ENCODE results near the gene NUTM2B.
A peak's percentile ranks its signal among the peaks of the same experiment; 100 is the strongest.
"Not testable (repeated sequence)": the region's sequence is repeated elsewhere in the genome, so short reads cannot be mapped to it uniquely, and the experiment has no call there.

NUTM2B gene, protein sequence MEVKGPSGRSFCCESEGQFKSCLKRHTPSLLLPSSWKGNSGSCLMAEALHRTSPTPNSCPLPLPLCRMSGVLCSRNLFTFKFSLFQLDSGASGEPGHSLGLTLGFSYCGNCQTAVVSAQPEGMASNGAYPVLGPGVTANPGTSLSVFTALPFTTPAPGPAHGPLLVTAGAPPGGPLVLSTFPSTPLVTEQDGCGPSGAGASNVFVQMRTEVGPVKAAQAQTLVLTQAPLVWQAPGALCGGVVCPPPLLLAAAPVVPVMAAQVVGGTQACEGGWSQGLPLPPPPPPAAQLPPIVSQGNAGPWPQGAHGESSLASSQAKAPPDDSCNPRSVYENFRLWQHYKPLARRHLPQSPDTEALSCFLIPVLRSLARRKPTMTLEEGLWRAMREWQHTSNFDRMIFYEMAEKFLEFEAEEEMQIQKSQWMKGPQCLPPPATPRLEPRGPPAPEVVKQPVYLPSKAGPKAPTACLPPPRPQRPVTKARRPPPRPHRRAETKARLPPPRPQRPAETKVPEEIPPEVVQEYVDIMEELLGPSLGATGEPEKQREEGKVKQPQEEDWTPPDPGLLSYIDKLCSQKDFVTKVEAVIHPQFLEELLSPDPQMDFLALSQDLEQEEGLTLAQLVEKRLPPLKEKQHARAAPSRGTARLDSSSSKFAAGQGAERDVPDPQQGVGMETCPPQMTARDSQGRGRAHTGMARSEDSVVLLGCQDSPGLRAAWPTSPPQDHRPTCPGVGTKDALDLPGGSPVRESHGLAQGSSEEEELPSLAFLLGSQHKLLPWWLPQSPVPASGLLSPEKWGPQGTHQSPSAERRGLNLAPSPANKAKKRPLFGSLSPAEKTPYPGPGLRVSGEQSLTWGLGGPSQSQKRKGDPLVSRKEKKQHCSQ

DNA sequence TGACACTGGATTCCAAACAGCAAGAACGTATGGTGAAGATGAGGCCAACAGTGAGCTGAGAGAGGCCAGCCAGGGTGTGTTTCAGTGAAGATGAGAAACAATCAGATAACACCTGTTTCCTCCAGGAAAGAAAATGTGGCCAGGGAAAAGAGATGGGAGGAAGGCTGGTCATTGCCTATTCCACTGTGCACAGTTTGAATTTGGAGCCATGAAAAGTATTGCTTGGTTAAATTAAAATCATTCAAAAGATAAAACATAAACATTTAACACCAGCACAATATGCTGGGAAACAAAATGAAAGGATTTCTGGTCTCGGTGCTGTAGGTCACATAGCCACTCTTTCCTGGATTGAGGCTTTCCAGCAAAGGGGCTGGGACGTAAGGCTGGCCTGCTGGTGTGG, at the start of gene NUTM2B:
TSS of gene NUTM2B (plus strand) at position 301 of the 400 bp plus-strand sequence. CDS start 383 bp downstream, outside the sequence.
- DNase-seq (ENCODE audit: low read depth); H3K4me3 ChIP-seq (replicated peaks; ENCODE audit: low read depth, low read length): not testable (repeated sequence)

DNA sequence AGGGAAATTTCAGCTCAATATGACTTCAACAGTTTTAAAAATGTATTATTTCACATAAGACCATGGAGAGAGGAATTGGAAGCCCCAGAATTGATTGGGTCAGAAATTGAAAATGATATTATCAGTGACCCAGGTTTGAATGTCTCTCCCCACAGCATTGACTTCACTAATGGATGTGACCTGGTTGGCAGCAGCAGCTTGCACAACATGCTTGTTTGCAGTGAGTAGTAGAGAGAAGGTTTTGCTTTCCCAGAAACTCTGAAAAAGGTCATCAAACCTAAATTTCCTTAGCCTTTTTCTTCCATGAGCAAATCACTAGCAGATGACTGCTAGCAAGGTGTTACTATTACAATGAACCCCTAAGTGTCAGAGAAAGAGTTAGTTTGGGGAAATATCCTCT, 39.7 kb upstream of the NUTM2B start:
- H3K4me3 ChIP-seq (replicated peaks; ENCODE audit: low read depth, low read length); DNase-seq (ENCODE audit: low read depth): not testable (repeated sequence)

DNA sequence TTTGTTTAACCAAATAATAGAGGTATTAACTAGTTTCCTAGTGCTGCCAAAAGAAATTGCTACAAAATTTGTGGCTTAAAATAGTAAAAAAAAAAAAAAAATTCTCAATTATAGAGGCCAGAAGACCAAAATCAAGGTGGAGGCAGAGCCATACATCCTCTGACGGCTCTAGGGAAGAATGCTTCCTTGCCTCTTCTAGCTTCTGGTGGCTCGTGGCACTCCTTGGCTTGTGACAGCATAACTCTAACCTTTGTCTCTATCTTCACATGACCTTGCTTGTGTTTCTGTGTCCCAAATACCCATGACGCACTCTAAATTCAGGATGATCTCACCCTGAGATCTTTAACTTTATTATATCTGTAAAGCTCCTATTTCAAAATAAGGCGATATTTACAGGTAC, 38.3 kb upstream of the NUTM2B start:
- not testable (repeated sequence) for DNase-seq (ENCODE audit: low read depth); H3K4me3 ChIP-seq (replicated peaks; ENCODE audit: low read depth, low read length)

DNA sequence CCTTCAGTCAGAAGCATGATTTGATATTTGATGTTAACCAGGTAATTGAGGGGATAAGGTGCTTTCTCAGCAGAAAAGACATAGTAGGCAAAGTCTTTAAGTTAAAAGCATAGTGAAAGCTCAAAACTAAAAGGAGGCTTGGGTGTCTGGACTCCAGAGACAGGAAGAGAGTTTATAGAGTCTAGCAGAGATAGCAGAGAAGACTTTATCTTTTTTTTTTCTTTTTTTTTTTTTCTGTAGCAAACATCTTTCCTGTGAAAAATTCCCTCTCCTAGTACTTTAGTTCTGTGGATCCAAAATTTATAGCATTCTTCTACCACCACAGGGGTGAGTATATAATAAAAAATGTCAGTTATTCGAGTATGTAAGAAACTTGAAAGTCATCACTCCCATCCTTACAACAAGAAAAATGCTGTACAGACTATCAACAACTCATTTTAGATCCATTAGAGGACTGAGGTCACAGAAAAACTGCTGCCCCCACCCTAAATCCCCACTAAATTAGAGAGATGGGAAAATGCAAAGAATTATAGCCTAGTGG, 33.7 kb upstream of the NUTM2B start:
- DNase-seq (ENCODE audit: low read depth); H3K4me3 ChIP-seq (replicated peaks; ENCODE audit: low read depth, low read length): not testable (repeated sequence)

DNA sequence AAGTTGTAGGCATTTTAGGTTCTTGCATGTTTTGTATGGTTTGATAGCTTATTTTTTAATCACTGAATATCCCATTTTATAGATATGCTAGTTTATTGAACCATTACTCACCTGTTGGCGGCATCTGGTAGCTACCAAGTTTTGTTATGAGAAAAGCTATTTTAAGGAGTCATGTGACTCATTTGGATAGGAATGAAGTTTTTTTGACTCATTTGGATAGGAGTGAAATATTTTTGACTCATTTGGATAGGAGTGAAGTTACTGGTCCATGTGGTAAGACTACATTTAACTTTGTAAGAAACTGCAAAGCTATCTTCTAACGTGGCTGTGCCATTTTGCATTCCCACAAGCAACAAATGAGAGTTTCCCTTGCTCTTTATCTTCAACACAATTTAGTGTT, 28.1 kb upstream of the NUTM2B start:
- DNase-seq (ENCODE audit: low read depth); H3K4me3 ChIP-seq (replicated peaks; ENCODE audit: low read depth, low read length): not testable (repeated sequence)

DNA sequence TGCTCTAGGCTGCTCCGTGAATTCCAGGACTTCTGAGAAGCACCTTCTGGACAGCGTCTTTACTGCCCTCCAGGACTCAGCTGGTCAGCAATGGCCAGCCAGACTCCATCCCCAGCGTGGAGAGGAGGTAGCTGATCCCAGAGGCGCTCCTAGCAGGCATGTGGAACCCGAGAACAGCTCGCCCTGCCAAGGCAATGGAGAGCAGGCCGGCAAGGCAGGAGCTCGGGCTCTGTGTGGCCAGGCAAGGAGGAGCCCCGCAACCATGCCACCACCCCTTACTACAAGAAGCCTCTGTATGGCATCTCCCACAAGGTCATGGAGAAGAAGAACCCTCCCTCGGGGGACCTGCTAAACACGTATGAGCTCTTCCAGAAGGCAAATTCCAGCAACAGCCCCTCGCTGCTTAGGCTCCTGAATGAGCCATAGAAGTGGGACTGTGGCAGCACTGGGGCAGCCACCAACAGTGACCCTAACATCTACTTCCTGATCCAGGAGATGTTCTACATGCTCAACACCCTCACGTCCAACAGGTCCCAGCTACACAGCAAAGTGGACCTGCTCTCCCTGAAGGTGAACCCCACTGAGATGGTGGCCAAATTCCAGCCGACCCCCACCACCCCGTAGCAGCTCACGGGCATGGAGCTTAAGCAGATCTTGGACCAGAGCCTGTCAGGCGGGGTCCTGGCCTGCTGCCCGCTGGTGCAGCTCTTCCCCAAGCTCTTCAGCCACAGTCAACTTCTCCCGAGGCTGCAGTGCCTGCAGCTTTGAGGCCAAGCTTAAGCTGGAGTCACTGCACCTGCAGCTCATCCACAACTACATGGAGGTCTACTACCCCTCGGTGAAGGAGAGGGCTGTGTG, 19.8 kb upstream of the NUTM2B start:
- not testable (repeated sequence) for DNase-seq (ENCODE audit: low read depth); H3K4me3 ChIP-seq (replicated peaks; ENCODE audit: low read depth, low read length)

DNA sequence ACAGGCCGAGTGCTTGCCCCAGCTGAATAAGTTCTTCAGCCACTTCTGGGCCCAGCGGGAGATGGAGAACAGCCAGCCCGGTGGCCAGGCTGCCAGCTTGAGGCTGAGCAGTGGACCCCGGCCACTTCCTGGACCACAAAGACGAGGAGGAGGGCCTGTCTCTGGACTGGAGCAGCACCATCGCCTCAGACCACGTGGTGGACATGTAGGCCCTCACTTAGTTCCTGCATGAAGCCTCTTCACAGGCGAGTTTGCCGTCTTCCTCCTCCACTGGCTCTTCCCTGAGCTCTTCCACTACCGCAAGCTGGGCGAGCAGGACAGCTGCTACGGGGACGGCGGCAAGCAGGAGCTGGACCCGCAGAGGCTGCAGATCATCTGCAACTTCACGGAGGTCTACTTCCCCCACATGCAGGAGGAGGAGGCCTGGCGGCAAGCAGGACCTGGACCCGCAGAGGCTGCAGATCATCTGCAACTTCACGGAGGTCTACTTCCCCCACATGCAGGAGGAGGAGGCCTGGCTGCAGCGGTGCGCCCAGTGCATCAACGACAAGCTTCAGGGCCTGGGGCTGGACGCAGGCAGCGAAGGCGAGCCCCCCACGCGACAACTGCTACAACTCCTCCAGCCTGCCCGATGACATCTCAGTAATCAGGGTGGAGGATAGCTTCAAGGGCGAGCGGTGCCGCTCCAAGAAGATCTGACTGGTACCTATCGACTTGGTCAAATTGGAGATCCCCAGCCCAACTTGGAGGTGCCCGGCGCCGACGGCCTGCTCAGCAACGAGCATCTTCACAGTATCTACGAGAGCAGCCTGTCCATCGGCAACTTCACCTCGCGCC, 18.9 kb upstream of the NUTM2B start:
- H3K4me3 ChIP-seq (replicated peaks; ENCODE audit: low read depth, low read length); DNase-seq (ENCODE audit: low read depth): not testable (repeated sequence)

DNA sequence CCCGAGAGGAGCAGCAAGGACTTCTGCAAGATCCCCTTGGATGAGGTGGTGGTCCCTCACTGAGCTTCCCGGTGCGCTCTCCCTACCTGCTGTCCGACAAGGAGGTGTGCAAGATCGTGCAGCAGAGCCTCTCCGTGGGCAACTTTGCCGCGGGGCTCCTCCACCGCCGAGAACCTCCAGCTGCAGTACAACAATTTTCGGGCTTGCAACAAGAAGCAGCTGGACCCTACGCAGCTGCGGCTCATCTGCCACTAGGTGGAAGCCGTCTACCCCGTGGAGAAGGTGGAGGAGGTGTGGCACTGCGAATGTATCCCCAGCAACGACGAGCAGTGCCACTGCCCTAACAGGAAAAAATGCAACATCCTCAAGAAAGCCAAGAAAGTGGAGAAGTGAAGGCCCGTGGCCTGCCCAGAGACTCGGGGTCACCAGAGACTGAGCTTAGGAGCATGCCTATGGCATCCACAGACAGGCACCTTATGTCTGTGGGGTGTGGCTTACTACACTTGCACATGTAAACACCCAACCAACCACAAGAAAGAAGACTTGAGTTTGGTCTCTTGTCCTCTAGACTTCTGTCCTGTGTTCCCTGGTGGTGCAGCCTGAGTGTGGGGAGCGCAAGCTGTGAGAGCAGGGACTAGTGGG, 17.9 kb upstream of the NUTM2B start:
- H3K4me3 ChIP-seq (replicated peaks; ENCODE audit: low read depth, low read length), result not testable (repeated sequence)
- peak; percentile 29 for DNase-seq (ENCODE audit: low read depth)

DNA sequence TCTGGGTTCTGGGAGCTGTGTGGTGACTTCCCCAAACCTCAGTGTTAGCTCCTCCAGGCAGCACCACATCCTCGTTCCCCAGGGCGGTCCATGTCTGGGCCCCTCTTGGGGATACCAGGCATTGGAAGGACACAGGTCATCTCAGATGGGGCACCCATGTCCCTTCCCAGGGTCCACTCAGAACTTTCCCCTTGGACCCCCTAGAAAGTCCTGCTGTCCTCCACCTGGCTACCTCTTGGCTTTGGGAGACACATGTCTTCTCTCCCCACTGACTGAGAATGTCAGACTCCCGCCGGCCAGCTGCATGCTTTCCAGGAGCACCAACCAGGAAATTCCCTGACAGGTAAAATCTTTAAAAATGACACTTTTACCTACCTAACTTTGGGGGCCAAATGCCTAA, 16.4 kb upstream of the NUTM2B start:
- H3K4me3 ChIP-seq (replicated peaks; ENCODE audit: low read depth, low read length); DNase-seq (ENCODE audit: low read depth): not testable (repeated sequence)

DNA sequence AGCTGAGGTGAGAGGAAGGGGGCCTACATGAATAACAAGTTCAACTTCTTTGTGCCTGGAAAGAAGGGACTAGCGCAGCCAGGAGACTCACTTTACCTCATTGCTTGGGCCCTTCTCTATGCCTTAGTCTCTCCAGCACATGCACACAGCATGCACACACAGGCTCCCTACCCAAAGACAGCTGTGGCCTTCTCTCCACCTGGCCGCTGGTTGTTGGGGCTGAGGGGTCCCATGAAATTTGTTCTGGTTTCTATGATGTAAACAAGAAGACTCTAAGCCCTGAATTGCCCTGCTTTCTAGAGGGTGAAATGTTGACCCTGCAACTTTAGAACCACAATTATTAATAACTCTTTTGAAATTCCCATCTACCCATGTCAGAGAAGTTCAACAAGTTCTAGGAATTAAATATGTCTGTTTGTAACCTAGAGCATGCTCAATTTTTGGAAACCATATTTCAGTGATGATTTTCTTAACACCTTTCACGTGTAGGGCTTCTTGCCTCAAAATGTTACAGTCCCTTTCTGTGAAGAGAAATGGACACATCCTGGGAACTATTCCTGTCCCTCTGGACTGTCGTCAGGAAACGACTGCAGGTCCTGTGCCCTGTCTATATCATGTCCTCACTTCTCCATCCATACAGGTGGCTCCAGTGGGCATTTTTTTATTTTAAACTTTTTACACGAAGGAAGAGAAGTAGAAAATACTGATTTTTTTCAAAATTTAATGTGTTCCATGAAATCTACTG, 15.4 kb upstream of the NUTM2B start:
- DNase-seq (ENCODE audit: low read depth); H3K4me3 ChIP-seq (replicated peaks; ENCODE audit: low read depth, low read length): not testable (repeated sequence)

DNA sequence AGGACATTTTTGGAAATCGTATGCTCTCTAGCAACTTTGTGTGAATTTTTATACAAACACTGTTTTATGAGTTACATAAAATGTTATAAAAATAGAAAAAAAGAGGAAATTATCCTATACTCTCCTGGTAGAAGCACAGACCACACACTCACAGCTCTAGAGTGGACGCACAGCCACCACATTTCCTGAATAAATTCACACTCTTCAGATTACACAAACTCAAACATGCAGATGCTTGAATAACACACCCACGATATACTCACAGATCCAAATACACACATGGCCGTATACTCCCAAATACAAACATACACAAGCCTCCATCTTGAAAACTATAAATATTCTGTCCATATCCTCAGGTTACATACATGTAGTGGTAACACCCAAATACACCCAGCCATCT, 14.2 kb upstream of the NUTM2B start:
- DNase-seq (ENCODE audit: low read depth); H3K4me3 ChIP-seq (replicated peaks; ENCODE audit: low read depth, low read length): not testable (repeated sequence)

DNA sequence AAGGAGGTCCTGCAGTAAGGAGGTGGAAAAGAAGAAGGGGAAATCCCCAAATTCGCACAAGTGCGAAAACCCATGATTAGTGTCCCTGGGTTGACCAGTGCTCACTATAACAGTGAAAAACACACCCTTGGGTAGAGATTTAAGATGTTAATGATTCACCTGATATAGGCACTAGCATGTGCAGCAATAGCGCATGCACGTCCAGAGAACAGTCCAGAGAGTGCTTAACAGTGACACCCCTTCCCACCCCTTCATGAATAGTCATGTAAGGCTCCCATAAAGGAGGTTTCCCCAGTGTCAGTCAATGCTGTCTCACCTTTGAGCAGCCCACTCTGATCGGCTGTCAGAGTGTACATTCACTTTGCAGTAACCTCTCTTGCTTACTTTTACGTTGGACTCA, 6.4 kb upstream of the NUTM2B start:
- not testable (repeated sequence) for H3K4me3 ChIP-seq (replicated peaks; ENCODE audit: low read depth, low read length); DNase-seq (ENCODE audit: low read depth)

DNA sequence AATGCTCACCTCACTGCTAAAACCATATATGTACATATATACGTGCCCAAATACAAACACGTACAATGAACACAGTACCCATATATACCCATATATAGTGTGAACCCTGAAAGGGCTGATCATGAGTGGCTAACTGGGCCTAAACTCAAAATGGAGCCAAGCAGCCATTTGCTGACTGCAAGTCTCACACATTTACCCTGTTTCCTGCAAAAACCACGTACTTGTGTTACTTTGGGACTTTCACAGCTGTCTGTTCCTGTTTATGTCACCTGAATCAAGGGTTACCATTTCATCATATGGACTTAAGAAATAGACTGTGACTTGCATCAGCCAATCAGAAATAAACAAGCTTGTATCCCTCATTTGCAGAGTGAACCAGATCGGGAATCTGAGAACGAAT, 5.9 kb upstream of the NUTM2B start:
- not testable (repeated sequence) for DNase-seq (ENCODE audit: low read depth); H3K4me3 ChIP-seq (replicated peaks; ENCODE audit: low read depth, low read length)

DNA sequence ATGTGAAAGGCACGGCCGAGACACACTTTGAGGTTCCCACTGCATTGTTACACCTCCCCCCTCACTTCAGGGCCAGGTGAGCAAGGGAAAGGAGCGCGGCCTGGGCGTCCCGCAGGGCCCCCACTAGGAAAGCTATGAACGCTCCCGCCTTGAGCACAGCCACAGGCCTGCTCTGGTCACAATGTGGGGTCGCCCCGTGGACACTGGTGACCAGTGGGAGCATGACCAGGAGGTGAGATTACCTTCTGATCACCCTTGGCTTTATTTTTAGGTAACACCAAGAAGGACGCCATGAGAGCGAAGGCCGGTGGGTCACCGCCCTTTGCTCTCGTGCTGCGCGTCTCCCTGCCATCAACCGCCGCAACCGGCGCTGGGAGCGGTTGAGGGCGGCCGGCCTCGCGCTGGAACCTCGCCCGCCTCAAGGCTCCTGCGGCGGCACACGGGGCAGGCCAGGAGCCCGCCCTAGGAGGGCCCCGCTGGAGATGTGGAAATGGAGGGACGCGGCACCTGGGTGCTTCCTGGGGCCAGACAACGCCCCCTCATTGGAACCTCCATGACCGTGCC, 2.6 kb upstream of the NUTM2B start:
- not testable (repeated sequence) for H3K4me3 ChIP-seq (replicated peaks; ENCODE audit: low read depth, low read length); DNase-seq (ENCODE audit: low read depth)

DNA sequence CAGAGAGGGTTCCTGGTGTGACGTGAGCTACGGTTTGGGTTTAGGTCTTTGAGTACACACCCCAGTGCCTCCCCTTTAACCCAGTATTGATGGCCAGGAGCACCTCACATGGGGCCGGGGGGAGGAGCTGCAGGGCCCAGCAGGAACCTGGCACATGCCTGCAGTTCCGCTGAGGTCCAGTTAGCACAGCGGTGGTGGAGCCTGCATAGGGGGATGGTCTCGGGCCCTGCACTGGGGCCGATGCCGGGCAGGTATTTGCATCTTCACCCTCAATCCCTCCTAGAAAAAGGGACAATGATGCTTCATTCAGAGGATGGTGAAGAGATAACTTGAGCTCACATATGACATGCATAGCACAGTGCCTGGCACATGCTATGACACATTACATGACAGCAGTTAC, 4.0 kb downstream of the NUTM2B start:
- not testable (repeated sequence) for DNase-seq (ENCODE audit: low read depth); H3K4me3 ChIP-seq (replicated peaks; ENCODE audit: low read depth, low read length)

DNA sequence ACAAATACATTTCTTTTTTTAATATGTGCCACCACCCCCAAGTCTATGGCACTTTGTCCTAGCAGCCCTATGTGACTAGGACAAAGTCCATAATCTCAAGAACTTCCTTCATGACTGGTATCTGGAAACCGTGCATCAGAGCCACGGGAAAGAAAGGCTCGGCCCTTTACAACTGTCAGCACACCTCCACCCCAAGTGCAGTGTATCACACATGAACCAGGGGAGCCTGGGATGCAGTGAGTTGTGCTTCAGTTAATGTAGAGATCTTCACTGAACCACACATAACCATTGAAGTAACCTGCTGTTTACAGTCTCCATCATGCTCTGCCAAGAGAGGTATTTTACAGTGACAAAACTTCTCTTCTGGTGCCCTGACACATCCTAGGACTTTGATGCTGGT, 11.9 kb downstream of the NUTM2B start:
- DNase-seq (ENCODE audit: low read depth); H3K4me3 ChIP-seq (replicated peaks; ENCODE audit: low read depth, low read length): not testable (repeated sequence)

Measured in fibroblast of pulmonary artery (primary cell).